Stimulated activated CD4-positive, alpha-beta T cell treated with anti-CD3 and anti-CD28 coated beads, Interleukin-1b, Interleukin-23, amount 100 ng/mL, for 24 hours (primary cell): ENCODE measurements around the gene SLC7A10.
"Not testable (repeated sequence)": the region's sequence is repeated elsewhere in the genome, so short reads cannot be mapped to it uniquely, and the experiment has no call there.

ENCODE experiments used
- DNase-seq, 4 experiments: peaks; one replicate each; pipeline ENCODE4 v3.0.0-alpha.2; 2020; ENCODE audit warnings: low read depth in 4 of 4, low spot score in 1 of 4

SLC7A10 gene

DNA sequence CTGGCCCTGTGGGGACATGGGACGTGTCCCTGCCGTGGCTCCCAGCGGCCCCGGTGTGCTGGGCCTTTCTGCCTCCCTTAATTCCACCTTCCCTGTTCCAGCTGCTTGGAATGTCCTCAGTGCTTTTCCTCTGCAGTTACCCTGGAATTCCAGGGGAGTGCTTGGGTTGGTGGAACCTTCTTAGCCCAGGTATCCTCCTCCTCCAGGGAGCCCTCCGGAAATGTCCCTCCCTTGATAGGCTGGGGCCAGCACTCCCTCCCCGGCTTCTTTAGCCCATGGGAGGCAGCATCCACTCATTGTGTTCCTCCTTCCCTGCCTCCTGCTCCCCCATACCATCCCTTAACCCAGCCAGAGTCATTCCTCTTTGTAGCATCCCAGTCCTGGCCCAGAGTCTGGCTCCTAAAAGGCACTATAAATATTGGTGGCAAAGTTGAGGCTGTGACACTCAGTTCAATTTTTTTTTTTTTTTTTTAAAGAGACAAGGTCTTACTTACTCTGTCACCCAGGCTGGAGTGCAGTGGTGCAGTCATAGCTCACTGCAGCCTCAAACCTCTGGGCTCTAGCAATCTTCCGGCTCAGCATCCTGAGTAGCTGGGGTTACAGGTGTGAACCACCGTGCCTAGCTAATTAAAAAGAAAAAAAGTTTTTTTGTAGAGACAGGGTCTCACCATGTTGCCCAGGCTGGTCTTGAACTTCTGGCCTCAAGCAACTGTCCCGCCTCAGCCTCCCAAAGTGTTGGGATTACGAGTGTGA, 13.7 kb upstream of the SLC7A10 start:
- no peak for DNase-seq

DNA sequence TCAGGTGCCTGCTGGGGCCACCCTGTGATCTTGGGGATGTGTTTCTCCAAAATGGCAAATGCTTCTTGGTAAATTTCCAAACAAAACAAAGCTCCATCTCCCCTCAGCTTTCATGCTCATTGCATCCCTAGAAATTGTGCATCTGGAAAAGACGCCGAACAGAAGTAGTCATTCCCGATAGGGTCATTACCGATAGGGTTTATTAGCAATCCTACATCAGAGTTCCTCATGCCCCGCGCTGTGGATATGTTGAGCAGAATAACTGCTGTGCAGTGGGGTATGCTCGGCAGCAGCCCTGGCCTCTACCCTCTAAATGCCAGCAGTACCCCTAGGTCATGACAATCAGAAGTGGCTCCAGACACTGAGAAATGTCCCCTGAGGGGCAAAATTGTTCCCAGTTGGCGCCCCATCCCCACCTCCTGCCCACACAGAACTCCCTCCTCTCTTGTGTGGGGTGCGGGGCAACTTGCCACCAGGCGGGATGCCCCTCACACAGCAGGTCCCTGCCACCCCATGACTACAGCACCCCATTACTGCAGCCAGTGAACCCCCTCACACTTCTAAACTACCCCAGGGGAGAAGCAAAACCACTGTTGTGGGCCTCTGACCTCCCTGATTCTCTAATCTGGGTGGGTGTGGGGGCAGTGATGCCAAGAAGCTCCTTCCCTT, 13.0 kb upstream of the SLC7A10 start:
- DNase-seq = no peak

DNA sequence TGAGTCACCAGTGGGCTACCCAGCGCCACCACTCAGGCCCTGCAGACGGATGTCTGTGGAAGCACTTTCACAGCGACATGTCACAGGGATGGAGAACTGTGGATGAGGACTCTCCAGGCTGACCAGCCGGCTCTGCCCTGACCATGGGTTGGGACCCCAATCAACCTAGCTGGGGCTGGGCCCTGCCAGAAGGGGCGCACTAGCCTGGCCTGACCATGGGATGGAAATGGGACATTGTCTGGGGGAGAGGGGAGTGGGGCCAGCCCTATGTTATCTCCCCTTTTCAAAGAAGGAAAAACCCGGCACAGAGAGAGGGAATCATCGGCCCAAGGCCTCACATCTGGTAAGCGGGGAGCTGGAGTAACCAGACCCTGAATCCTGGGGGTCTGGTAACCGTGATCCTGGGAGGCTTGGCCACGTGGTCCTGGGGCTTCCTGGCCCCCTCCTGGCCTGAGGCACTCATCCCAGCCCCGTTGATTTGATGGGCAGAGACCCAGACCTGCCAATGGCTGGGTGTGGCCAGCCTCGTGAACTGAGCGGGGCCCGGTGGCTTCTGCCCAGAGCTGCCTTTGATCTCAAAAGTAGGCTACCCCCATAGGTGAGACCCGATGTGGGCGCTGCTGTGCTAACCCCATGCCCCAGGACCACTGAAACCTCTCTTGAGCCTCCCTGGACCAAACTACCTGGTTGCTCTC, 11.2 kb upstream of the SLC7A10 start:
- DNase-seq = no peak

- no peak for DNase-seq
These were observed 10.3 kb upstream of the SLC7A10 start for GRCh38 chr19:33235996-33236350.

DNA sequence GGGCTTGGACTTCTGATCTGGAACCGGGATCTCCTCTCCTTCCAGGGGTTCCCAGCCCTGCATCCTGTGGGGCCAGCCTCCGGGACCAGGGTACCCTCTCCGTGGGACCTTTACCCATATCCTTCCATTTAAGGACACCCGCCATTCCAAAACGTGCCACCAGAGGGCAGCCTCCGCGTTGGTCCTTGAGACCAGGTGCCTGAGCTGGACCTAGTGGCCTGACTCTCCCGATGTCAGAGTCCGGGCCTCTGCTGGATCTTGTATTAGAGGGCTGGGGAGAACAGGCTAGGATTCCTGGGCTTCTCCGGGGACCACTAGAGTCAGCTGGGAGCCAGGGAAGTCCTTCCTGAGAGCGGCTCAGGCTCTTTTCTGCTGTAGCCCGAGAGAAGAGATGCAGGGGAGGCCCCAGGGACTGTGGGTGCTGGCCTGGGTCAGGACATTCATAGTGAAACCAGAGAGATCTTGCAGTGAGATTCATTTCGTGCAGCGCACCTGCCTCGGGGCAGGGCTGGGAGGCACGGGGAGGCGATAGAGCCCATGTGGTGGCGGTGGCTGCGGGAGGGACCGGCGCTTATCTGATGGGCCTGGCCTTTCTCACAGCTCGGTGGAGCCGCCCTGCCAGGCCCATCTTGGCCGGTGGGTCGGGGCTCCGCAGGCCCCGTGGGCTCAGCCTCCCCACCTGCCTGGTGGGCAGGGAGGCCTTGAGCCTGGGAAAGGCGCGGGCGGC, 9.8 kb upstream of the SLC7A10 start:
- peak; percentile 57 to 76 (median 70) for DNase-seq

DNA sequence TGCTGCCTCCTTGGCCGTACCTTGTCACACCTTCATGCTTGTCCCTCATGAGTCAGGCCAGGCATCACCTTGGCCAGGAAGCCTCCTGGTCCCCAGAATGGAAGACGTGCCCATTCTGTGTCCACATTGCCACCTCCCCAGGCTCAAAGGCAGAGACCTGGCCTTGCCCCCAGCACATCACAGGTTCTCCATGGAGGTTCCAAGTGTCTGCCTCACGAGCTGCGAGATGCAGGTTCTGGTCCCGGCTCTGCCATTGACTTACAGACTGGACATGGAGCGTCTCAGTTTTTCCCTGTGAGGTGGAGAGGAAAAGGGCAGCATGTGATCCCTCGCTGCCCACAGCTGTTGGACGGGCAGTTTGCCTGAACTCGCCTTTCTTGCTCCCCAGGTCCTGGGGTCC, 9.1 kb upstream of the SLC7A10 start:
- no peak for DNase-seq

DNA sequence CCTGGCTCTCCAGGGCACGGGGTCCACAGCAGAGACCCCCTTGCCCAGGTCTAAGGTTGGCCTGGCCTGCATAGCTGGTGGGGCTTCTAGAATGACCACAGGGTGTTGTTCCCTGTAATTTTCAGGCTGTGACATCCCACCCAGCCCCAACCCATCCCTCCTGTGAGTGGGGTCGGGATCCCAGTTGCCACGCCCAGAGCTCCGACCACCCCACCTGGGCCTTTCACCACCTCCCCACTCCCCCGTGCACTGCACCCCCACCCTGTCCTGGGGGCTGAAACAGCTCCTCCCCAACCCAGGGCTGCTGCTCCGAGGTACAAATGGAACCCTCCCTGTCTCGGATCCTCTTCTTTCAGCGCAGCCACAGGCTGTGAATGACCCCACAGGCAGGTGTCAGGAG, 8.4 kb upstream of the SLC7A10 start:
- no peak for DNase-seq

- no peak for DNase-seq
These were observed 7.6 kb upstream of the SLC7A10 start for GRCh38 chr19:33233056-33233873.

DNA sequence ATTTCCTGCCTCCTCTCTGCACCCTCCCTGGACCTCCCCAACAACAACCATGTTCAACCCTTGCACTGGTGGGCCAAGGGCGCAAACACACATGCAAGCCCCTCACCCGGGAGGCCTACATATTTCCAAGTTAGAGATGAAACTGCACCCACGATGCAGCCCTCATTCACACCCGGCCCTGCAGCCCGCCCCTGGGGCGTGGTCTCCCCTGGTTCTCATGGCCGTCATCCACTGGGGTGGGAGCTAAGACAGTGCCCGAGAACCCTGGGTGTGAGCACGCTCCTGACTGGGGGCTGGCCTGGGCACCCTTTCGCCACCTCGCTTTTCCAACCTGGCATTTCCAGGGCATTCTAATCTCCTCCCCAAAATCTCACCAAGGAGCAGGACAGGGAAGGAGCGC, 7.0 kb upstream of the SLC7A10 start:
- DNase-seq = no peak

DNA sequence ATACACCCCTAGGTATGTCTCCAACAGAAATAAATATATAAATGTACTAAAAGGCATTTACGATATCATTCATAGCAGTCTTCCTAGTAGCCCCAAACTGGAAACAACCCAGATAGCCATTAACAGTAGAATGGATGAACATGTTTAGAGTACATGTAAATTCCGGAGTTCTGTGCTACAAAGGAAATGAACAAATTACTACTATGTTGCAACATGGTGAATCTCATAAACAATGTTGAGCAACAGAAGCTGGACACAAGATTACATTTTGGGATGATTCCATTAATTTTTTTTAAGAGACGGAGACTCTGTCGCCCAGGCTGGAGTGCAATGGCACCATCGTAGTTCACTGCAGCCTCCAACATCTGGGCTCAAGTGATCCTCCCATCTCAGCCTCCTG, 5.9 kb upstream of the SLC7A10 start:
- DNase-seq = no peak

GRCh38 chr19:33229962-33230361, 4.3 kb upstream of the SLC7A10 start:
- DNase-seq = no peak

DNA sequence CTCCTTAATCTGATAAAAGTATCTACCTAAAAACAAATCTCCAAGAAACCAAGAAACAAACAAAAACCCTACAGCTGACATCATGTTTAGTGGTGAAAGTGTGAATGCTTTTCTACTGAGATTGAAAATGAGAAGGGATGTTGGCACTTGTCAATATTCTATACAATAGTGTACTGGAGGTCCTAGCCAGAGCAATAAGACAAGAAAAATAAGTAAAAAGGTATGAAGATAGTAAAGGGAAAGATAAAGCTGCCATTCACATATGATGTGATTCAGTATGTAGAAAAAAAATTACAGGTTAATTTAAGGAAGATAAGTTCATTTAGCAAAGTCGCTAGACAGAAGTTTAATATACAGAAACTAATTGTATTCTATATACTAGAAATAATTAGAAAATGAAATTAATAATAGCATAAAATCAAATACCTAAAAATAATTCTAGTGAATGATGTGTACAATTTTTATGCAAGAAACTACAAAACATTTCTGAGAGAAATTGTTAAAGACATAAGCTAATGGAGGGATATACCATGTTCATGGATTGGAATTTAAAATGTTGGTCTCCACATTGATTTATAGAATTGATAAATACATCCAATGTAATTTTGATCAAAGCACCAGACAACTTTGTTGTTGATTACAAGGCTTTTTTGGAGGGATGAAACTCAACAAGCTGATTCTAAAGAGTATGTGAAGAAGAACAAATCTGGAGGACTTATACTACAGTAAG, 2.4 kb upstream of the SLC7A10 start:
- DNase-seq = no peak

DNA sequence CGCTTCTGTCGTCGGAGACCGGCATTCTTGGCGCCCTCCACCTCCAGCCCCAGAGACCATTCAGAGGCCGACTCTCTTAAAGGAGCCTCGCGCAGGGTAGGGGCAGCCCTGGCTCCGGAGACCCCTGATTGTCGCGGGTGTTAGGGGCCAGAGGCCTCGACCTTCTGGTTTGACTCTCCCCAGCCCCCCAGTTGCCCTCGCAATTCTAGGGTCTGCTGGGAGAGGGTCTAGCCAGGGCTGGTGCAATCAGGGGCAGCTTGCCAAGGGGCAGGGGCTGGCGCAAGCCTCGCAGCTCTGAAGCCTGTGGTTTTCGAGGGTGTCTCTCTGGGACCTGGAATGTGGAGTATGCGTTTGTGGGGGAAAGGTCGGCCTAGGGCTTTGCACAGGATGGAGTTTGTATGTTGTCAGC, 1.6 kb upstream of the SLC7A10 start:
- no peak for DNase-seq

DNA sequence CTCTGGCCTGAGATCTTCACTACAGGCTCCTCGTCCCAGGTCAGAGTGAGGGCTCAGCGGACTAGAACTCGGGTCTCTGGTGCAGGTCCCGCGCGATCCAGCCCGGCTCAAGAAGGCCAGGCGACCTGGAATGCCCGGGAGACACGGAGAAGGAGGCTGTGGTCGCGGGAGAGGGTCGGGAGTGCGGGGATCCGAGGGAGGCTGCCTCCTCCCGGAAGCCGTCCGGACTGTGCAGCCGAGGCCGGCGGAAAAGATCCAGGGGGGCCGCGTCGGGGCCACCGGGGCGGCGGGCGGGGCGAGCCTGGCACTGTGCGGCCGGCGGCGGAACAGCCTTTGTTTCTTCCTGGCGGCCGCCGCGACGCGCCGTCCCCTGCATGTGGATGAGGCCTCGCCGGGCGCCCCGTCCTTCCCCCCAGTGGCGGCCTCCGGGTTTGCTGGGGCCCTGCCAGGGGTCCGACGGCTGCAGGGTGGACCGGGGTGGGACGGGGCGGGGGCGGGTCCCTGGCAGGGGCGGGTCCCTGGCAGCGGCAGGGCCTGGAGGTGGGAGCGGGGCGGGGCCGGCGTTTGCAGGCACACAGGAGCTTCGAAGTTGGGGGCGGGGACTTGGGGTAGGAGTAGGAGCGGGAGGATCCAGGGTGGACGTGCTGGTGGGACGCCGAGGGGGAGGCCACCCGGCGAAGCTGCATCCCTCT, 1.0 kb upstream of the SLC7A10 start:
- DNase-seq = peak in 1 of 4 experiments; percentile 20

- DNase-seq = no peak
These were observed 774 bp downstream of the SLC7A10 start for GRCh38 chr19:33224694-33225457.

- DNase-seq = not testable (repeated sequence)
These were observed 3.4 kb downstream of the SLC7A10 start for GRCh38 chr19:33222255-33222654.

DNA sequence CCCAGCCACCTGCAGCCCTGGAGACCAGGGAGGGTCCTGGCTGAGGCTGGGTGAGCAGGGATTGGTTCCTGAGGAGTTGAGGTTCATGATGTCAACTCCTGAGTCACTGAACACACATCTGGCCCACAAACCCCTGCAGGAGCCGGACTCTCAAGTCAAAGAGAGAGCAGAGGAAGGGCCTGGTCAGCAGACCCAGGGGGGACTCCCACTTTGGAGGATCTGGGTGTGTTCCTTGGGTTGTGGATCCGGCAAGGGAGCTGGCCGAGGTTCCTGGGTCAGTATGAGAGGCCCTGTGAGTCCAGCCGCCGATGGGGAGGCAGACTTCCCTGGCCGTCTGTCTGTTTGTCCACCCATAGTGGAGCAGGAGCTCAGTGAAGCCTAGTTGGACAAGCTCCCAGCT, 4.0 kb downstream of the SLC7A10 start:
- no peak for DNase-seq

DNA sequence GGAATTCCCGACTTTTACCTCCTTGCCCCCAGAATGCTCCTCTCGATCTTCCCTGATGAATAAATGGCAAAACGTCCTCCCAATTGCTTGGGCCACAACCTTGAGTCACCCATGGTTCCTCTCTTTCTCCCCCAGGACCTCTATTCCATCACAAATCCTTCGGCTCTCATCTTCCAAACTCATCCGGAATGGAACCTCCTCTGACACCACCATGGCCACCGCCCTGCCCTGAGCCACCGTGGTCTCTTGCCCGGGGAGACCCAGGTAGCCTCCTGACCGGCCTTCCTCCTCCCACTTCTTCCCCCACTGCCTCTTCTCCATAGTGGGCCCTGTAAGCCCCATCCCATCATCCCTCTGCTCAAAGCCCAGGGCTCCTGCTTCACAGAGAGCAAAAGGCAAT, 4.9 kb downstream of the SLC7A10 start:
- no peak for DNase-seq

DNA sequence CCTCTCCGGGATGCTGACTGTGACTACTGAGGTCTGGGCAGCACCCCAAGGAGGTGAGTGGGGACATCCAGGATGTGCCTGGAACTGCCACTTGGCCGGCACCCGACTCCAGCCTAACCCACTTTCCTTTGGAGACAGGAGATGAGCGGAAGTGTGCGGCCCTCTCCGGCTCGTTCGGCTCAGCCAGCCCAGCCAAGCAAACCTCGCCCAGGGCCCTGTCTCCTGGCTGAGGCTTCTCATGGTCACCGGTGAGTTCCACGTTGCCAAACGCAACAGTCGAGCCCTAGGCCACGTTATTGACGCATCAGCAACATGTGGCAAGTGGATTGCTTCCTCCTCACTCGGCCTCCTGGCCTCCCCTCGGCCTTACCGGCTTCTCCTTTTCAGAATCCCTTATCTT, 5.5 kb downstream of the SLC7A10 start:
- no peak for DNase-seq
